ENCODE results near the gene TRIM71.
A peak's percentile ranks its signal among the peaks of the same experiment; 100 is the strongest.
"Not testable (repeated sequence)": the region's sequence is repeated elsewhere in the genome, so short reads cannot be mapped to it uniquely, and the experiment has no call there.

Gene TRIM71

GRCh38 chr3:32934150-32934742, 116.4 kb downstream of the TRIM71 start:
- Histone ChIP-seq H3K27ac (ENCODE audit: low read length) (no peak overlapping the region), H2AFZ (ENCODE audit: low read depth, low read length) (no peak overlapping the region), H3K9me3 (ENCODE audit: insufficient read depth, low read length, severe bottlenecking) (no peaks in the 10 kb centered on the region), H3K27me3 (ENCODE audit: insufficient read depth, low read length, poor library complexity) (no peaks in the 10 kb centered on the region), H3K36me3 (ENCODE audit: insufficient read depth, low read length) (no peaks in the 10 kb centered on the region), H3K9ac (ENCODE audit: low read depth, low read length) (no peak overlapping the region), H3K4me1 (ENCODE audit: insufficient read depth, low read length) (no peaks in the 10 kb centered on the region), H3K4me2 (ENCODE audit: insufficient read depth, low read length) (no peak overlapping the region), H3K79me2 (ENCODE audit: insufficient read depth, low read length) (no peaks in the 10 kb centered on the region), H4K20me1 (ENCODE audit: insufficient read depth, low read length) (no peaks in the 10 kb centered on the region), H3K4me3 (ENCODE audit: low read depth in 1 of 2, low read length in 2 of 2) (no peak overlapping the region)
- DNase-seq (peak; percentile 33), ATAC-seq (ENCODE audit: insufficient read depth, low read depth) (0 out of 3 replicates have a peak, but pooled peaks have one; percentile 44)
- TF ChIP-seq EZH2 (IDR thresholded peaks at IDR 0.05; ENCODE audit: borderline replicate concordance, low read depth, low read length, severe bottlenecking) (no peak), CTCF (IDR thresholded peaks at IDR 0.05; ENCODE audit: borderline replicate concordance, extremely low read depth, low read length, poor library complexity, severe bottlenecking) (peak; percentile 80)

- H3K27me3 ChIP-seq (ENCODE audit: insufficient read depth, low read length, poor library complexity), result no peaks in the 10 kb centered on the region
- H2AFZ ChIP-seq (ENCODE audit: low read depth, low read length), result no peak overlapping the region
- no peak overlapping the region for H3K27ac ChIP-seq (ENCODE audit: low read length)
- no peaks in the 10 kb centered on the region for H3K4me1 ChIP-seq (ENCODE audit: insufficient read depth, low read length)
- H3K36me3 ChIP-seq (ENCODE audit: insufficient read depth, low read length), result no peaks in the 10 kb centered on the region
- DNase-seq (no peak), ATAC-seq (ENCODE audit: insufficient read depth, low read depth) (no peak)
- no peak overlapping the region for H3K4me2 ChIP-seq (ENCODE audit: insufficient read depth, low read length)
- no peaks in the 10 kb centered on the region for H4K20me1 ChIP-seq (ENCODE audit: insufficient read depth, low read length)
- H3K4me3 ChIP-seq (ENCODE audit: low read depth in 1 of 2, low read length in 2 of 2), result no peak overlapping the region
- H3K9me3 ChIP-seq (ENCODE audit: insufficient read depth, low read length, severe bottlenecking), result no peaks in the 10 kb centered on the region
- H3K9ac ChIP-seq (ENCODE audit: low read depth, low read length), result no peak overlapping the region
- TF ChIP-seq CTCF (IDR thresholded peaks at IDR 0.05; ENCODE audit: borderline replicate concordance, extremely low read depth, low read length, poor library complexity, severe bottlenecking) (no peak), EZH2 (IDR thresholded peaks at IDR 0.05; ENCODE audit: borderline replicate concordance, low read depth, low read length, severe bottlenecking) (no peak)
- H3K79me2 ChIP-seq (ENCODE audit: insufficient read depth, low read length), result no peaks in the 10 kb centered on the region
Measured at GRCh38 chr3:32937331-32937730, 119.5 kb downstream of the TRIM71 start.

GRCh38 chr3:32939531-32940284, 121.9 kb downstream of the TRIM71 start:
- not testable (repeated sequence) for H3K9me3 ChIP-seq (ENCODE audit: insufficient read depth, low read length, severe bottlenecking); H4K20me1 ChIP-seq (ENCODE audit: insufficient read depth, low read length); H3K79me2 ChIP-seq (ENCODE audit: insufficient read depth, low read length); H2AFZ ChIP-seq (ENCODE audit: low read depth, low read length); ATAC-seq (ENCODE audit: insufficient read depth, low read depth); H3K4me3 ChIP-seq (ENCODE audit: low read depth in 1 of 2, low read length in 2 of 2); H3K9ac ChIP-seq (ENCODE audit: low read depth, low read length); H3K27me3 ChIP-seq (ENCODE audit: insufficient read depth, low read length, poor library complexity); H3K4me2 ChIP-seq (ENCODE audit: insufficient read depth, low read length); DNase-seq; H3K36me3 ChIP-seq (ENCODE audit: insufficient read depth, low read length); H3K27ac ChIP-seq (ENCODE audit: low read length); H3K4me1 ChIP-seq (ENCODE audit: insufficient read depth, low read length)

- H3K79me2 ChIP-seq (ENCODE audit: insufficient read depth, low read length), result no peaks in the 10 kb centered on the region
- H2AFZ ChIP-seq (ENCODE audit: low read depth, low read length), result no peak overlapping the region
- H3K27me3 ChIP-seq (ENCODE audit: insufficient read depth, low read length, poor library complexity), result no peaks in the 10 kb centered on the region
Measured at GRCh38 chr3:32940726-32941125, 122.9 kb downstream of the TRIM71 start.

More at GRCh38 chr3:32940726-32941125, 122.9 kb downstream of the TRIM71 start:
- Histone ChIP-seq H3K9me3 (ENCODE audit: insufficient read depth, low read length, severe bottlenecking) (no peaks in the 10 kb centered on the region), H3K4me2 (ENCODE audit: insufficient read depth, low read length) (no peak overlapping the region), H3K36me3 (ENCODE audit: insufficient read depth, low read length) (no peaks in the 10 kb centered on the region), H4K20me1 (ENCODE audit: insufficient read depth, low read length) (no peaks in the 10 kb centered on the region), H3K4me1 (ENCODE audit: insufficient read depth, low read length) (no peaks in the 10 kb centered on the region), H3K27ac (ENCODE audit: low read length) (no peak overlapping the region), H3K4me3 (ENCODE audit: low read depth in 1 of 2, low read length in 2 of 2) (no peak overlapping the region), H3K9ac (ENCODE audit: low read depth, low read length) (no peak overlapping the region)
- TF ChIP-seq EZH2 (IDR thresholded peaks at IDR 0.05; ENCODE audit: borderline replicate concordance, low read depth, low read length, severe bottlenecking) (no peak), CTCF (IDR thresholded peaks at IDR 0.05; ENCODE audit: borderline replicate concordance, extremely low read depth, low read length, poor library complexity, severe bottlenecking) (no peak)
- DNase-seq (no peak), ATAC-seq (ENCODE audit: insufficient read depth, low read depth) (no peak)

Data from DND-41 (cell line).